ENCODE data around the gene FBLN2.

DNA sequence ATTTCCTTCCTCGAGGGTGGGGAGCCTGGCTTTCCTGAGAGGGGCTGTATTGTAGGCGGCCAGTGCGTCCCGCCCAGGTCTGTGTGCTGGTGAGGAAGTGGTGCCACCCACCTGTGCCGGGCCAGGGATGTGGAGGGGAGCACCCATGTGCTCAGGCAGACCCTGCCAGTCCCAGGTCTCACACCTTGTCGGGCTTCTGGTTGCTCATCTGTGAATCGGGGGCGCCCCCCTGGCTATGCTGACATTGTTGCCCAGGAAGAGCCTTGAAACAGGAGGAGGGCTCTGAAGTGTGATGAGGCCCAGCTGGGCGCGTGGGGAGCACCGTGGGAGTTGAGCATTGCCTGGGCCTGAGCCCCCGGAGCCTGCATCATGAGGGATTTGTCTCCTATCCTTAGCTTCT is 4.8 kb downstream of the FBLN2 start:
- no peak for TF ChIP-seq RAD21 (IDR thresholded peaks at IDR 0.05; ENCODE audit: low read depth)
- TF ChIP-seq EZH2 (IDR thresholded peaks at IDR 0.05): no peak
- TF ChIP-seq, protein P1, sequence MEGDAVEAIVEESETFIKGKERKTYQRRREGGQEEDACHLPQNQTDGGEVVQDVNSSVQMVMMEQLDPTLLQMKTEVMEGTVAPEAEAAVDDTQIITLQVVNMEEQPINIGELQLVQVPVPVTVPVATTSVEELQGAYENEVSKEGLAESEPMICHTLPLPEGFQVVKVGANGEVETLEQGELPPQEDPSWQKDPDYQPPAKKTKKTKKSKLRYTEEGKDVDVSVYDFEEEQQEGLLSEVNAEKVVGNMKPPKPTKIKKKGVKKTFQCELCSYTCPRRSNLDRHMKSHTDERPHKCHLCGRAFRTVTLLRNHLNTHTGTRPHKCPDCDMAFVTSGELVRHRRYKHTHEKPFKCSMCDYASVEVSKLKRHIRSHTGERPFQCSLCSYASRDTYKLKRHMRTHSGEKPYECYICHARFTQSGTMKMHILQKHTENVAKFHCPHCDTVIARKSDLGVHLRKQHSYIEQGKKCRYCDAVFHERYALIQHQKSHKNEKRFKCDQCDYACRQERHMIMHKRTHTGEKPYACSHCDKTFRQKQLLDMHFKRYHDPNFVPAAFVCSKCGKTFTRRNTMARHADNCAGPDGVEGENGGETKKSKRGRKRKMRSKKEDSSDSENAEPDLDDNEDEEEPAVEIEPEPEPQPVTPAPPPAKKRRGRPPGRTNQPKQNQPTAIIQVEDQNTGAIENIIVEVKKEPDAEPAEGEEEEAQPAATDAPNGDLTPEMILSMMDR (IDR thresholded peaks at IDR 0.05 in 2 of 3, conservative IDR thresholded peaks at IDR 0.05 in 1 of 3; ENCODE audit: borderline replicate concordance in 1 of 3, insufficient read depth in 1 of 3, low read depth in 2 of 3, low read length in 2 of 3): no peak
- TF ChIP-seq TCF7L2 (IDR thresholded peaks at IDR 0.05; ENCODE audit: borderline replicate concordance, extremely low read depth, insufficient read depth, insufficient read length): no peak

Data from HCT116 (cell line).